Chondrocyte (in vitro differentiated cells): ENCODE measurements around the gene PLEKHA6. TPM values are rescaled to one million over a fixed set of nuclear protein-coding genes. Genes with fewer than 3 reads are reported as not detected.
"Not testable (repeated sequence)": the region's sequence is repeated elsewhere in the genome, so short reads cannot be mapped to it uniquely, and the experiment has no call there.

Experiments
- DNase-seq: peaks from one replicate; pipeline ENCODE4 v3.0.0; 2021; ENCODE audit warnings: mixed read lengths, low spot score
- H3K27ac Mint-ChIP-seq: one replicate; pipeline ENCODE4 v1.8.0; 2021; ENCODE audit warnings: mild to moderate bottlenecking, moderate library complexity, mixed read lengths; ENCODE audit not compliant: unreplicated experiment
- H3K27me3 Mint-ChIP-seq: 2 replicates; pipeline ENCODE4 v1.8.0; 2021; ENCODE audit warnings: low read depth, mixed read lengths
- H3K36me3 Mint-ChIP-seq: 2 replicates; pipeline ENCODE4 v1.8.0; 2021; ENCODE audit warnings: low read depth, mixed read lengths
- H3K4me1 Mint-ChIP-seq: 2 replicates; pipeline ENCODE4 v1.8.0; 2021; ENCODE audit warnings: low read depth, mild to moderate bottlenecking, mixed read lengths
- H3K4me3 Mint-ChIP-seq: one replicate; pipeline ENCODE4 v1.8.0; 2021; ENCODE audit warnings: mild to moderate bottlenecking, moderate library complexity, mixed read lengths; ENCODE audit not compliant: unreplicated experiment
- H3K9me3 Mint-ChIP-seq: 2 replicates; pipeline ENCODE4 v1.8.0; 2021; ENCODE audit warnings: low read depth, mixed read lengths
- total RNA-seq: library from RNA; stranded (reverse); gene quantifications from 3 replicates; pipeline ENCODE4 v1.2.1, GENCODE V29; 2021
- TF ChIP-seq, protein P1 (sequence below): fragments of 200-600 bp; sonication (generic); IDR thresholded peaks from 2 replicates; pipeline ENCODE4 v1.5.0; 2021; ENCODE audit warnings: antibody characterized with exemption, mild to moderate bottlenecking, moderate library complexity

Gene PLEKHA6
- total RNA-seq, 1 donor from 2014 or later, result 0.15 TPM

DNA sequence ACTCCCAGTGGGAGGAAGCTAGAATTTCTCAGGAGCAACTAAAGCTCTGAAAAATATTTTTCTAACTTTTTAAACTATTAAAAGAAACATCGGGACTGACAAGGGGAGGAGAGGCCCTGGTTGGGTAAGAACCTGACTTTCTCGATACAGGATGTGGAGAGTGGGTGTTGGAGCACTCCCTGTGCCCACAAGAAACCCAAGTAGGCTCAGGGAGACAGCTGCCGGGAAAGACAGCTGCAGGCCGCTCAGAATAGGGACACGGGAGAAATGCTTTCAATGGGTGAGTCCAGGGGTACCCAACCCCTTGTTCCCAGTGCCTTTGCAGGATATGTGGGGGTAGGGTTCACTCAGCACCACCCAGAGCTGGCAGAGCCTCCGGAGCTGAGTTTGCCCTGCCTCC, 43.6 kb downstream of the PLEKHA6 start:
- Mint-ChIP-seq H3K27ac (peak overlapping the region; percentile 25), H3K9me3 (no peaks in the 10 kb centered on the region), H3K4me3 (no peak overlapping the region), H3K36me3 (no peaks in the 10 kb centered on the region), H3K4me1 (peaks cover 39% of the 10 kb centered on the region), H3K27me3 (peaks cover 14% of the 10 kb centered on the region)
- TF ChIP-seq, protein P1, sequence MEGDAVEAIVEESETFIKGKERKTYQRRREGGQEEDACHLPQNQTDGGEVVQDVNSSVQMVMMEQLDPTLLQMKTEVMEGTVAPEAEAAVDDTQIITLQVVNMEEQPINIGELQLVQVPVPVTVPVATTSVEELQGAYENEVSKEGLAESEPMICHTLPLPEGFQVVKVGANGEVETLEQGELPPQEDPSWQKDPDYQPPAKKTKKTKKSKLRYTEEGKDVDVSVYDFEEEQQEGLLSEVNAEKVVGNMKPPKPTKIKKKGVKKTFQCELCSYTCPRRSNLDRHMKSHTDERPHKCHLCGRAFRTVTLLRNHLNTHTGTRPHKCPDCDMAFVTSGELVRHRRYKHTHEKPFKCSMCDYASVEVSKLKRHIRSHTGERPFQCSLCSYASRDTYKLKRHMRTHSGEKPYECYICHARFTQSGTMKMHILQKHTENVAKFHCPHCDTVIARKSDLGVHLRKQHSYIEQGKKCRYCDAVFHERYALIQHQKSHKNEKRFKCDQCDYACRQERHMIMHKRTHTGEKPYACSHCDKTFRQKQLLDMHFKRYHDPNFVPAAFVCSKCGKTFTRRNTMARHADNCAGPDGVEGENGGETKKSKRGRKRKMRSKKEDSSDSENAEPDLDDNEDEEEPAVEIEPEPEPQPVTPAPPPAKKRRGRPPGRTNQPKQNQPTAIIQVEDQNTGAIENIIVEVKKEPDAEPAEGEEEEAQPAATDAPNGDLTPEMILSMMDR, result no peak
- DNase-seq, result no peak

DNA sequence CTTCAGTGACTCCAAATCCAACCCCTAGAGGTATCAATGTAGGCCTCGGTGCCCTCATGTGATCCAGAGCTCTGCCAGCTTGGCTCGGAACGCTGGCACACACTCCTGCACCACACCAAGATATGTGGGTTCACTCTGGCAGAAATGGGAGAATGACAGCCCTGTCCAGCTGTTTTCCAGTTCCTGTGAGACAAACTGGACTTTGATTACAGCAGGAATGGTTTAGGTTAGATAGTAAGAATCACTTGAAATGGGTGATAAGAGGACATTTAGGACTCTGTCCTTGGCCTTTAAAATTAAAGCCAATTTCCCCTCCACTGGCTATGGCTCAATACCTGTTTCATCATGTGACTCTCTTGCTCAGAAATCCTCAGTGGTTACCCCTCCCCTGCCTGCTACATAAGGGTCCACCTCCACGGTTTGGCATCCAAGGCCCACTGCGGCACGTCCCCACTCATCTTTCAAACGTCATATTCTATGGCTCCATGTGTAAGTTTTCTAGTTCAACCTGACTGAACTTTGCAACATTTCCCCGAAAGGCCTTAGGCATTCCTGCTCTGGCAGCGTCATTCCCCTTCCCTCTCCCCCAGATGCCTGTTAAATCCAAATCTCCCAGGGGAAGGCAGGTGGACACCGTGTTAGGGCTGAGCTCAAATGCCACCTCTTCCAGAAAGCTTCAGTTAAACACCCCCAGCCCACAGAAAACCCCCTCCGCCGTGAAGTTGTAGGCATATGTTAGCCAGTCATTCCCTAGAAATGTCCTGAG, 44.7 kb downstream of the PLEKHA6 start:
- Mint-ChIP-seq H3K9me3 (no peaks in the 10 kb centered on the region), H3K4me1 (peaks cover 30% of the 10 kb centered on the region), H3K27ac (no peak overlapping the region), H3K36me3 (no peaks in the 10 kb centered on the region), H3K27me3 (peaks cover 20% of the 10 kb centered on the region), H3K4me3 (no peak overlapping the region)
- TF ChIP-seq, protein P1, result no peak
- no peak for DNase-seq

DNA sequence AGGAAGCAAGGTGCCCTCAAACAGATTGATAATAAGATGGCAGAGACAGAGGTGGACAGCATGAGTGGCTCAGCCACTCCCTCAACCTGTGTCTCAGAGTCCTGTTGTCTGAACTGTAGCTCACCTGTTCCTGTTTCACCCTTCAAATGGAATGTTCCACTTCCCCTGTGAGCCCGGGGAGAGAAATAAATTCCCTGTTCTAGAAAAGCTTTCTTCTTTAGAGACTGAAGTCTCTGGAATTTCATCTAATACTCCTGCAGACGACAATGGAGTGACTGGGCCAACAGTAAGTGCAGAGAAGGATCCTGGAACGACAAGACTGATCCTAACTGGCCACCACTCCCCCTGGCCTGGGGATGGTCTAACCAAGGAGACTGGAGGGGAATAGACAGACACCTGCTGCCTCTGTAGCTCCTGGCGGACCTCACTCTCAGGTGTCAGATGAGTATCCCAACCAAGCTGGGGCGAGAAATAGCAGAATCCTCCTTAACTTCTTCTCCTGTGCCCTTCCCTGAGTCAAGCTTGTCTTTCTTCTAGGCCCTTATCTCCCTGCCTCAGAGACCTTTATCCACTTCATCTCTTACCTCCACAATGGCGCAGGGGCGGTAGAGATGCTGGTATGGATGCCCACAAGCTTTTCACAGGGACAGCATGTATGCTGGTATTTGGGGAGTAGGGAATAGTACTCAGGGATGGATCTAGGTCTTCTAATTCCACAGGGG, 45.4 kb downstream of the PLEKHA6 start:
- H3K4me3 Mint-ChIP-seq, result no peak overlapping the region
- TF ChIP-seq, protein P1, result no peak
- peaks cover 20% of the 10 kb centered on the region for H3K27me3 Mint-ChIP-seq
- no peak overlapping the region for H3K27ac Mint-ChIP-seq
- no peaks in the 10 kb centered on the region for H3K36me3 Mint-ChIP-seq
- H3K4me1 Mint-ChIP-seq, result peaks cover 22% of the 10 kb centered on the region
- DNase-seq, result no peak
- H3K9me3 Mint-ChIP-seq, result no peaks in the 10 kb centered on the region

DNA sequence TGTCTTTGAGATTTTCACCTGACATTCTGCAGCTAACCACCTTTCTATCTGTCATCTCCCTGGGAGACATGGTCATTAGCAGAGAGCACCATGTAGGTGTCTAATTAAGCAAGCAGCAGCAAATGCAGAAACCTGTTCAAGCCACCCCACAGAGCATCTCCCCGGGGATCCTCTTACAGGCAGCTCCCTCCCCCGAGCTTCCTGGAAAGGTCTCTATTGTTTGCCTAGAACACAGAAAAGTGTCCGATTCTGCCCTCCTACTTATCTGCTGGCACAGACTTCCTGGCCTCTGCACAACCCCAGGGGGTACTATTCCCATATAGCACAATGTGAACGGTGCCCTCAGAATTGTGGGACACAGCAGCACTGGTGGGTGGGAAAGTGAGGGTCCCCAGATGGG, 46.1 kb downstream of the PLEKHA6 start:
- Mint-ChIP-seq H3K4me1 (peaks cover 16% of the 10 kb centered on the region), H3K9me3 (no peaks in the 10 kb centered on the region), H3K27ac (no peak overlapping the region), H3K4me3 (no peak overlapping the region), H3K27me3 (peaks cover 24% of the 10 kb centered on the region), H3K36me3 (no peaks in the 10 kb centered on the region)
- TF ChIP-seq, protein P1, result no peak
- DNase-seq, result no peak

DNA sequence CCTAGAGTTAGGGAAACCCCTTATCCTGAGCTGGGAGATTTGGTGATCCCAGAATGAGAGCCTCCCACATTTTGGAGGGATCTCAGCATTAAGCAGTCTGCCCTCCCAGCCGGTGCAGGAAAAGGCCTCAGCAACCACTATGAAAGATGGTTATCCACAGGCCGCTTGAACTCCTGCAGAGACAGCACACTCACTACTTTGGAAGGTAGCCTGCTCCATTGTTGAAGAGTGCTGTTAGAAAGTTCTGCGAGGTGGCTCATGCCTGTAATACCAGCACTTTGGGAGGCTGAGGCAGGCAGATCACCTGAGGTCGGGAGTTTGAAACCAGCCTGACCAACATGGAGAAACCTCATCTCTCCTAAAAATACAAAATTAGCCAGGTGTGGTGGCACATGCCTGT, 48.8 kb downstream of the PLEKHA6 start:
- DNase-seq, H3K4me3 Mint-ChIP-seq, H3K9me3 Mint-ChIP-seq, H3K36me3 Mint-ChIP-seq, H3K27ac Mint-ChIP-seq: not testable (repeated sequence)
- peaks cover 44% of the 10 kb centered on the region for H3K27me3 Mint-ChIP-seq
- peaks cover 16% of the 10 kb centered on the region for H3K4me1 Mint-ChIP-seq
